ENCODE measurements around the gene PCDH7.

DNA sequence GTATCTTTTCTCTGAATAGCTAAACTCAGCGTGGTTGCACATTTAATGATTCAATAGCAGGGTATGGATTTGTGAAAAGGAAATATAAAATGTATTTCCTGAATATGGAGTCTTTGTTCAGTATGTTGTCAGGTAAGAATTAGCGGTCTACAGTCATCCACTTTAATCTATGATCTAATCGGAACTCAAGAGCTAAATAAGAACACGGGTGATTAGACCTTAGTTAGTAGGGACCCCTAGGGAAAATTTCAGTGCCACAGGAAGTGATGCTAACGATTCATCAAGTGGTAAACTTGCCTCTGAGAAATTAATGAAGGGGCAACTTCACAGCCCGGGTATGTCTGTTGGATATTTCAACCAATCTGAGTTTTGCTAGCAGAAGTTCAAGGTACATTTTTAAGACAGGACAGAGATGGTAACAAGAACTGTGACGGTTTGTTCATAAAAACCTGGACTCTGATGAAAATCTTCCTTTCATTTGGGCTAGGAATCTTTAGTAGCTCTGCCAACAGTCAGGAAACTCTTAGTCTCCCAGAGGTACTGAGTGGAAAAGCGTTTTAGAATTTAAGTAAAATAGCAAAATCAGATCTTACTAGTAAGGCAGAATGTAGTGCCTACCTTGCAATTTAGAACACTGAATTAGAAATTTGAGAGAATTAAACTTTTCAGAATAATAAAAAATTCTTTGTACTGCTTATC lies 47.1 kb downstream of the PCDH7 start:
- TF ChIP-seq, protein P1, sequence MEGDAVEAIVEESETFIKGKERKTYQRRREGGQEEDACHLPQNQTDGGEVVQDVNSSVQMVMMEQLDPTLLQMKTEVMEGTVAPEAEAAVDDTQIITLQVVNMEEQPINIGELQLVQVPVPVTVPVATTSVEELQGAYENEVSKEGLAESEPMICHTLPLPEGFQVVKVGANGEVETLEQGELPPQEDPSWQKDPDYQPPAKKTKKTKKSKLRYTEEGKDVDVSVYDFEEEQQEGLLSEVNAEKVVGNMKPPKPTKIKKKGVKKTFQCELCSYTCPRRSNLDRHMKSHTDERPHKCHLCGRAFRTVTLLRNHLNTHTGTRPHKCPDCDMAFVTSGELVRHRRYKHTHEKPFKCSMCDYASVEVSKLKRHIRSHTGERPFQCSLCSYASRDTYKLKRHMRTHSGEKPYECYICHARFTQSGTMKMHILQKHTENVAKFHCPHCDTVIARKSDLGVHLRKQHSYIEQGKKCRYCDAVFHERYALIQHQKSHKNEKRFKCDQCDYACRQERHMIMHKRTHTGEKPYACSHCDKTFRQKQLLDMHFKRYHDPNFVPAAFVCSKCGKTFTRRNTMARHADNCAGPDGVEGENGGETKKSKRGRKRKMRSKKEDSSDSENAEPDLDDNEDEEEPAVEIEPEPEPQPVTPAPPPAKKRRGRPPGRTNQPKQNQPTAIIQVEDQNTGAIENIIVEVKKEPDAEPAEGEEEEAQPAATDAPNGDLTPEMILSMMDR (IDR thresholded peaks at IDR 0.05) = no peak
- TF ChIP-seq POLR2A (IDR thresholded peaks at IDR 0.05) = no peak

Measured in esophagus squamous epithelium (tissue), 4 donors.